GM18505 (cell line): ENCODE data around the gene HHAT.

Source experiments
- ATAC-seq: cut with Tn5 transposase; IDR thresholded peaks from one replicate; pipeline ENCODE4 v1.9.1; 2021; ENCODE audit not compliant: unreplicated experiment
- POLR2A ChIP-seq: IDR thresholded peaks from 4 replicates; pipeline ENCODE4 v1.6.1; 2011; ENCODE audit warnings: borderline replicate concordance; ENCODE audit not compliant: insufficient read depth, insufficient read length; ENCODE audit errors: extremely low read depth

HHAT gene

DNA sequence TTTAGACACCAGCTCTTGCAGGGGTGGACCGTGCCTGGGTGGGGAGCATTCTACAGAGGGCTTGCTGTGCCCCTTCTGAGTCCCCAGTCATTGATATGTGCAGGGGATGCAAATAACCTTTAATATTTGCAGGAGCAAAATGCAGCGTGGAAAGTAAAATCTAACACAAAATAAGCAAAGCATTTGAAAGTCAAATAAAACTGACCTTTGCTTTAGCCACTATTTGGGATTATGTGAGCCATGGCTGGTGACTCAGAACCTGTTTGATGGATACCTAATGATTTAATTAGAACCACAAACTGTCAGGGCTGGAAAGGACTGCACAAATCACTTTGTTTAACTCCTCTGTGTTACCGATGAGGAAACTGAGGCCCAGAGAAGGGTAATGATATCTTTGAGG lies 377.5 kb downstream of the HHAT start:
- no peak for TF ChIP-seq POLR2A
- no peak for ATAC-seq

DNA sequence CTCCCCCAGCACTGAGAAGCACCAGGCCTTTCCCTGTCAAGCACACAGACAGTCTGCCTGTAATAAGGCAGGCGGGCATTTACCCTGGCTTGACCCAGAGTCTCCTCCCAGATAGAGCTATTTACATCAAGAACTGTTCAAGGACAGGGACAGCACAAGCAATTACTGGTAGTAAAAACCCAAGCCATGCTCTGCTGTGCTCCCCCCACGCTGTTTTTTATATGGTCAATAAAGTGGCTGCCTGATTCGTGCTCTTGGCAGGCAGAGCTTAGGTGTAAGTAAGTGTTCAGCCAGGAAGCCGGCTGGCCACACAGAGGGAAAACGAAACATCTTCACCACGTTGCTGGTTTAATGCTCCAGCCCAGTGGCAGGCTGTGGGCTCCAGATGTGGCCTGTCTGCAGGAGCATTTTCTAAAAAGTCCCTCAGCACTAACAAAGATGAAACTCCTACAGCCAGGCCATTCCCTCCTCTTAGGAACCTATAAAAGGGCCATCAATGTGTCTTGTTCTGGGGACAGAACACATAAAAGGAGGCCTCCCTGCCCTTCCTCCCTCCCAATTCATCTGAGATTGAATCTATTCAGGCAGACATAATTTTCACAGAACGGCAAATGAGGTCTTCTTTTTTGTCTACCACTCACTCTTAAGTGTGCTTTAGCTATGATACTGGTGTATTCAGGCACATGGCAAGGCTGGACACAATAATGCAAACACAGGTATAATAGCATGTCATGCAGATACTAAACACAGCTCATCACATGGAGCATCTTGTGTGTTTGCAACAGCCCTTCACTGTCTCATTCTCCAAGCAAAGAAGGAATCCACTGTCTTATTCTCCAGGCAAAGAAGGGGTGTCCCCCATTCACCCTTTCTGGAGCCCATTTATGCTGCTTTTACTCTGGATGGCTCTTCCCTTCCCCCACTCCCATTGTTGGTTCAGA lies 378.9 kb downstream of the HHAT start:
- TF ChIP-seq POLR2A, result no peak
- ATAC-seq, result no peak

GRCh38 chr1:210709701-210710100 lies 381.0 kb downstream of the HHAT start:
- TF ChIP-seq POLR2A, result no peak

GRCh38 chr1:210711825-210712612 lies 383.3 kb downstream of the HHAT start:
- TF ChIP-seq POLR2A, result no peak
- ATAC-seq, result no peak

More at GRCh38 chr1:210709701-210710100, 381.0 kb downstream of the HHAT start:
- ATAC-seq, result no peak

DNA sequence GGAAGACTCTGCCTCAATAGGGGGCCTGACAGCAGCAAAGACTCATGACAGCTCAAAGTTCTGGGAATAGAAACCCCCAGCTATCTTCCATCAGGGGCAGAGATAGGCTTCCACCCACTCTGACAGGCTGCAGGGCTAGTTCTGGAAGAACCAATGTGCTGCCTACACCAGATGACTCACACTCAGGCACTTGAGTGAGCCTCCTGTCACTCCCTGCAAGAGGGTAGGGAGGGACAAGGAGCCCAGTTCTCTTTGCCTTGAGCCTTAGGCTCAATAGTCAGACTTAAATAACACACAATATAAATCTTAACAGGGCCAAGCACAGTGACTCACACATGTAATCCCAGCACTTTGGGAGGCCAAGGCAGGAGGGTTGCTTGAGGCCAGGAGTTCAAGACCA lies 386.4 kb downstream of the HHAT start:
- ATAC-seq, result no peak
- no peak for TF ChIP-seq POLR2A

GRCh38 chr1:210722410-210723081 lies 393.8 kb downstream of the HHAT start:
- TF ChIP-seq POLR2A, result no peak
- no peak for ATAC-seq

DNA sequence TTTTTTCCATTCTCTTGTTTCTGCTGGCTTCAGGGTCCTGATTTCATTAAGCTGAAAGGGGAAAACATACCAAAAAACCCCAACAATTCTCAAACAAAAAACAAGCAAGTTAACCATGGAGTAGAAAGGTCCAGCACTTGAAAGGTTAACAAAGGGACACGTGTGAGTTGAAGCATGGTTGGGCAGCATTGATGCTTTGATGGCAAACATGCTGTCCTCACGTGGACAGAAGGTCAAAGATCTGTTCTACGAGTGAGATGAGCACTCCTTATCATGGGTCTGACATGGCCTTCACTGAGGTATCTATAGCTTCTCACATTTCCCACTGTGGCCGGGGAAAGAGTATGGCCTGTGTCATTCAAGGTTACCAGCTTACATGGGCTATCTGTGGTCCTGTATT lies 394.9 kb downstream of the HHAT start:
- TF ChIP-seq POLR2A, result no peak
- ATAC-seq, result no peak

GRCh38 chr1:210724768-210725167 lies 396.1 kb downstream of the HHAT start:
- no peak for TF ChIP-seq POLR2A
- ATAC-seq, result no peak
